Stromal cell of bone marrow (primary cell): ENCODE measurements around the gene ANKRD2.
"Not testable (repeated sequence)": the region's sequence is repeated elsewhere in the genome, so short reads cannot be mapped to it uniquely, and the experiment has no call there.

Source experiments
- DNase-seq: peaks from one replicate; pipeline ENCODE4 v3.0.0-alpha.2; 2012; ENCODE audit warnings: low read depth

The ANKRD2 gene

DNA sequence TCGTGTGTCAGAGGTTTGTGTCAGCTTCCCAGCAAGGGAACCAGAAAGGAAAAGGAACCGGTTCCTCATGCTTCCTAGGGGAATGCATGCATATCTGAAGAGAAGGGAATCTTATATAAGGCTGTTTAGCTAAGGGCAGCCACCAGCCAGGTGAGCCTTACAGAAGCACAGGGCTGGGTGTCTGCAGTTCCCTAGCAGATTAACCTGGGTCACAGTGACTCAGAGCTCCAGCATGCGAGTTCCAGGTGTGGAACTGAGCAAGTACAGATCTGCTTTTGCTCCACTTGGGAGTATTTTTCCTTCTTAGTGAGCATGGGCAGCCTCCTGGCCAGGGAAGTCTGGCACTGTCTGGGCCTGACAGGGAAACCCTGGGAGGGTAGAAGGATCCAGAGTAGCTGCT, 957 bp upstream of the ANKRD2 start:
- DNase-seq: no peak

DNA sequence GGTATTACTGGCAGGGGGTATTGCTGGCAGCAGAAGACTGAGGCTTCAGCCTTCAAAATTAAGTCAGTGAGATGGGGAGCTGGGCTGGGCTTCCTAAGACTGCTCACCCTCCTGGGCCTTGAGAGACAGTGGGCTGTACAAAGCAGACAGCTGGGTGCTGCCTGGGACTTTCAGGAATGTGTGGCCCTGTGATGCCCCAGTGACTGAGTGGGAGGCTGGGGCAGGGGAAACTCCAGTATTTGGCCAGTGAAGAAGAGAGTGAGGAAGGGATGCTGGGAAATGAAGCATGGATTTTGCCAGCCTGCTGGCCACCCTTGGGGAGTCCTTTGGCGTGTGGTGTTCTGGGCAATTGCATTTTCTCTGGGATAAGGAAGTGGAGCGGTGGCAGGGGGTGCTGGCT, 442 bp downstream of the ANKRD2 start:
- DNase-seq: no peak

DNA sequence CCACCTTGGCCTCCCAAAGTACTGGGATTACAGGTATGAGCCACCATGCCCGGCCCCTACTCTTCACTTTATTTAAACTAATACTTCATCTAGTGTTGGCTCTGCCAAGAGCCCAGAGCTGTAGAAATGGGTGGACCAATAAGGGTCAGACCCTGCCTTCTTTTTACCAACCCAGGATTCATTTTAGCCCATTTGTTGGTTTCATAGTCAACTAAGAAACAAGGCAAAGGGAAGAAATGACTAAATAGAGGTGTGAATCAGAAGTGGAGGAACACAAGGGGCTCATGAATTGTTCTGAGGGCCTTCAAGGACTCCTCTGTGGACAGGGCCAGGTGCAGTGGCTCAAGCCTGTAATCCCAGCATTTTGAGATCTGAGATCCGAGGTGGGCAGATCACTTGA, 1.1 kb downstream of the ANKRD2 start:
- no peak for DNase-seq

DNA sequence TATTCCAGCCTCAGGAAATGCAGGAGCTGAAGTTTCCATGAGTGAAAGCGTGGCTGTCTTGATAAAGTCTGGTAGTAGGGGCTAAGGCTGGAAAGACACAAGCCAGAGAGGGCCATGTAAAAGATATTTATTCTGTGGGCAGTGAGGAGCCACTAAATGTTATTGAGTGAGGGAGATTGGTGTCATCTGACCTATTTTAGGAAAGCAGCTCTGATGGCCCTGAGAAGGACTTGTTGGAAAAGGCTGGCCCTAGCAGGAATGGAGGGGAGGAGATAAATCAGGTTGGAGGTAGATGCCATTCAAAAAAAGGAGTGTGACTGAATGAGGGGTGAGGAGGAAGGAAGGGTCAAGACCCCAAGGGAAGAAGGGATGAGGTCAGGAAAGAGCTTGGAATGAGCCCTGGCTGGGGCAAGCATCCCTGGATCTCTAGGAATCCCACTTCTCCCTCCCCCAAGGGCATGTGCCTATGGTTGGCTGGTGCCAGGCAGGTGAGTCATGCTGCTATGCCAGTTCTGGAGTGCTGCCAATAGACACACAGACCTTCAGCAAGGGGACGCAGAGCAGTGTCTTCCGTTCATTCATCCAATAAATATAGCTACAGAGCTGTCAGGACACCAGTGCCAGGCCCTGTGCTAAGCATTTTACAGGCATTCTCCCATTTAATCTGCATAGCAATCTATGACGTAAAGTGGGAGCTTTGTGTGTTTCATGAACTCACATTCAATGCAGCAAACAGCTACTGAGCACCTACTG, 2.0 kb downstream of the ANKRD2 start:
- DNase-seq: no peak

DNA sequence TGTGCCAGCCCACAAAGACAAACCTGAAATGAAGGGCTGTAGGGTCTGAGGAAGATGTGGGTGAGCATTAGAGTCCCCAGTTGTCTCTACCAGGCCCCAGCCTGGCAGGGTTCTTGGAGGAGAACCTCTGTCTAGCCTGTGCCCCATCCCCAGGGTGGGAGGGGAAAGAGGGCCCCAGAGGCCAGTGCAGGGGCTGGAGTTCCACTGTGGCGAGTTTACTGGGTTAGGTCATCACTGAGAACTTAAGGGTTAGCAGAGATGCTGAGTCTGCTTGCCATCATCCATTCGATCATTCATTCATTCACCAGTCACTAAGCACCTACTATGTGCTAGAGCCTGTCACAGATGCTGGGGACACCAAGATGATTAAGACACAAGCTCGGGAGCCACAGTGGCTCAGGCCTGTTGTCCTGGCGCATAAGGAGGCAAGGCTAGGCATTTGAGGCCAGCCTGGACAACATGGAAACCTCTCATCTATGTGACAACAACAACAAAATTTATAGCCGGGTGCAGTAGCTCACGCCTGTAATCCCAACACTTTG, 2.6 kb downstream of the ANKRD2 start:
- no peak for DNase-seq

DNA sequence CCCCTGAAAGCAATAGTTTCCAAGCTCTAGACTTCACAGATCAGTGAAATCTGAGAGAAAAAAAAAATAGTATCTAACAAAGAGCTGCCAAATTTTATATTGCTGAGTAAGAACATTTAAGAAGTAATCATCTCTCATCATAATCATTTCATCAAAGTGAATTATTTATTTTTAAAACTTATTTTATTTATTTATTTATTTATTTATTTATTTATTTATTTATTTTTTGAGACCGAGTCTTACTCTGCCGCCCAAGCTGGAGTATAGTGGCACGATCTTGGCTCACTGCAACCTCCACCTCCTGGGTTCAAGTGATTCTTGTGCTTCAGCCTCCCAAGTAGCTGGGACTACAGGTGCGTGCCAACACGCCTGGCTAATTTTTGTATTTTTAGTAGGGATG, 3.9 kb downstream of the ANKRD2 start:
- DNase-seq: not testable (repeated sequence)

DNA sequence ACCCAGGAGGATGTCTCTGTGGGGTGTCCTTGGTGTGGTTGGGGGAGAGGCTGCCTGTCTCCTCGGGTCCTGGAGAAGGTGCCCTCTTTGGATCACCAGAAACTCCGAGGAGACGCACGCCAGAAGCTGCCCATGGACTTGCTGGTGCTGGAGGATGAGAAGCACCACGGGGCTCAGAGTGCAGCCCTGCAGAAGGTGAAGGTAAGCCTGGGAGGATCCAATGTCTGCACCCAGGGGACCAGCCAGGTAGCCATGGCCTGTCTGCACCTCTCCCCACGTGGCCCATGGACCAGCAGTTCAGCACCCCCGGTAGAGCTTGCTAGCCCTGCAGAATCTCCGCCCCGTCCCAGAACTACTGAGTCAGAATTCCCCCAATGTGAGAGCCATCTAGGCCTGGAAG, 5.1 kb downstream of the ANKRD2 start:
- DNase-seq: no peak

DNA sequence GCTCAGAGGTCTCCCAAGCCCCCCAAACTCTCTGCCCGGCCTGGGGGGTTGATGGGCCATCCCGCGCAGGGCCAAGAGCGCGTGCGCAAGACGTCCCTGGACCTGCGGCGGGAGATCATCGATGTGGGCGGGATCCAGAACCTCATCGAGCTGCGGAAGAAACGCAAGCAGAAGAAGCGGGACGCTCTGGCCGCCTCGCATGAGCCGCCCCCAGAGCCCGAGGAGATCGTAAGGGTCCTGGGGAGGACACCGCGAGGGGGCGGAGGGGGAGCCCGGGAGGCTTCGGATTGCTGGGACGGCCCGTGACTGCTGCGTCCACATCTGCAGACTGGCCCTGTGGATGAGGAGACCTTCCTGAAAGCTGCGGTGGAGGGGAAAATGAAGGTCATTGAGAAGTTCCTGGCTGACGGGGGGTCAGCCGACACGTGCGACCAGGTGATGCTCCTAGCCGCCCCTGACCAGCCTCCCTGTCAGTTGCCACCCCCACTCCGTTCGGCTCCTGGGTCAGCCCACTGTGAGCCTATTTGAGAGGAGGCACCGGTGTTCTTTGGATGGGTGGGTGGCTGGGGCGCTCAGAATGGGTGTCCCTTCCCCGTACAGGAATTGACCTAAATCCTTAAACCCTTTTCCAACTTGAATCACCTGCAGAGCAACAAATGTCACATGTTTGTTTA, 5.7 kb downstream of the ANKRD2 start:
- DNase-seq: no peak

DNA sequence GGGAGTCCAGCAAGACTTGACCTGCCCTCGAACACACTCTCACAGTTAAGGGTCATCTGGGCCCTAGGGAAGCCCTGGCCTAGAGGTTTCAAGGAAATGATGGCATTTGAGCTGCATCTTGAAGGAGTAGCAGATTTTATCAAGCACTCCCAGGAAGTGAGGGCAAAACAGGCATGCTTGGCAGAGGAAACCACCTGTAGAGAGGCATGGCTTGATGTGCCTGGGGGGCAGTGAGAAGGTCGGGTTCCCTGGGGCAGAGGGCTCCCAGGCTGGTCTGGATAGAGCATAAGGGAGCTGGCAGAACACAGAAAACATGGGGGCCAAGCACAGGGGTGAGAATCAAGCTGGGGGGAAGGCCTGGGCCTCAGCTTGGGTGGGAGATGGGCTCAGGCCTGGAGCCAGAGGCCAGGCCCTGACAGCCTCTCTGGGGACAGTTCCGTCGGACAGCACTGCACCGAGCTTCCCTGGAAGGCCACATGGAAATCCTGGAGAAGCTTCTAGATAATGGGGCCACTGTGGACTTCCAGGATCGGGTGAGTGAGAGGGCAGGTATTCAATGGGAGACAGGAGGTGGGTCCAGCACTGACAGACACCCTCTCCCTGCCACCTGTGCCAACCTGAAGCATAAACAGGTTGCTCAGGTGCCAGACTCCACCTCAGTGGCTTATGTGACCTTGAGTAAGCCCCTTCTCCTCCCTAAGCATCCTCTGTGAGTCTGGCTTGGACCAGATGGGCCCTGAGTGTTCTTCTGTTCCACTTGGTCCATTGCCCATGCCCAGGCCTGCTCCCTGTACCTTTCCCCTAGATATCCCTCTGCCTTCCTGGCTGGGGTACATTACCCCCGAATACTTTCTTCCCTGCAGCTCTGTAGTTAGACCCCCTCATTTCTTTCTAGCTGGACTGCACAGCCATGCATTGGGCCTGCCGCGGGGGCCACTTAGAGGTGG, 8.1 kb downstream of the ANKRD2 start:
- DNase-seq: no peak

DNA sequence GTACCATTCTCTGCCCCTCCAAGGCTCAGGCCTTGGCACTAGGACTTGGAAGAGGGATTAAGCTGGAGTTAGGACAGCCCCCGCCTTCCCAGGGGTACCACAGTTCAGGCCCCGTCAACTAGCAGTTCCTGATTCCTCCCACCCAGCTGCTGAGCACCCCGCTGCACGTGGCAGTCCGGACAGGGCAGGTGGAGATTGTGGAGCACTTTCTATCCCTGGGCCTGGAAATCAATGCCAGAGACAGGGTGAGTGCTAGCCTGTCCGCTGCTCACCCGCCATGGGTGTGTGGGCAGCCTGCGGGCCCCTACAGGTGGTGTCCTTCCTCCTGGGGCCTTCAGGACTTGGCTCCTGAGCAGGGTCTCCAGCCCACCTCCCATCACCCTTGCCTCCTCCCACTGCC, 9.6 kb downstream of the ANKRD2 start:
- DNase-seq: no peak

DNA sequence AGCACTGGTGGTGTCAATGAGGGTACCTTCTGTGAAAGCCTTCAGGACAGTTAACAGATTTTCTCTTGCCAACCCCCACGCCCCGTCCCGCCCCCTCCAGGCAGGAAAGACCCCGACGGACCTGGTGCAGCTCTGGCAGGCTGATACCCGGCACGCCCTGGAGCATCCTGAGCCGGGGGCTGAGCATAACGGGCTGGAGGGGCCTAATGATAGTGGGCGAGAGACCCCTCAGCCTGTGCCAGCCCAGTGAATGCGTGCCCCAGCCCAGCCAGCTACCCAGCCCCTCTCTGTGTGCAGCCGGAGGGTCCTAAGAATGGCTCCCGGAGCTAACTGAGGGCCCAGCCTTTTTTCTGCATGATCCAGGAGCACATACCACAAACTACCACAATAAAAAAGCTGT, 10.9 kb downstream of the ANKRD2 start:
- DNase-seq: no peak

DNA sequence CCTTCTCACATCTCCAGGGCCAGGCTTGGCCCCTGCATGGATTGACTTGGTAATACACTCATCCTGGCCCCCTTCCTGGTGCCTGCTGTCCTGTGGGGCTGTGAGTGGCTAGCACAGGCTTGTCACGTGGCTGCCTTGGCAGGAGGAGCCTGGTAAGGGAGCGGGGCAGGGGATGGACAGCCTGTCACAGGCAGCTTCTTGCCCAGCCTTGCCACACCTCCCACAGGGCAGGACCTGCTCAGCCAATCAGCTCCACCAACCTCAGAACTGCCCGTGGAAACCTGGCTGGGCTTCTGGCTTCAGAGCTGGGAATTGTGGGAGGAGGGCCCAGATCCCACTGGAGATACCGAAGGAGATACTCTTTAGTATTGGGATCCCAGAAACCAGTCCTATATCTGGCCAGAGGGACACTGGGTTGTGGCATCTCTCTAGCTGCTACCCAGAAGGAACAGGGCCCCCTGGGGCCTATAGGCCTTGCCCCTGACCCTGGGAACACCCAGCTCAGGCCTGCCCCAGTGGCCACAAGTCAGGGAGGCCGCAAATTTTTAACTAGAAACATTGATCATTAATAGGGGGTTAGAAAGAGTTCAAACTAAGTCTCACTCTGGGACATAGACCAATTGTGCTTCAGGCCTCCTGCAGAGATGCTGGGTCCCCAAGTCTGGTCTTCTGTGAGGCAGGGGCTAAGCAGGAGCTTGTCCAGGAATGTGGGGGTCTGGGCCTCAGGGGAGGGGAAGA, 11.7 kb downstream of the ANKRD2 start, which contains the start of gene HOGA1:
TSS of gene HOGA1 (plus strand) at position 330 of the 738 bp plus-strand sequence. CDS start at position 645, 315 bp downstream.
- peak; percentile 66 for DNase-seq

DNA sequence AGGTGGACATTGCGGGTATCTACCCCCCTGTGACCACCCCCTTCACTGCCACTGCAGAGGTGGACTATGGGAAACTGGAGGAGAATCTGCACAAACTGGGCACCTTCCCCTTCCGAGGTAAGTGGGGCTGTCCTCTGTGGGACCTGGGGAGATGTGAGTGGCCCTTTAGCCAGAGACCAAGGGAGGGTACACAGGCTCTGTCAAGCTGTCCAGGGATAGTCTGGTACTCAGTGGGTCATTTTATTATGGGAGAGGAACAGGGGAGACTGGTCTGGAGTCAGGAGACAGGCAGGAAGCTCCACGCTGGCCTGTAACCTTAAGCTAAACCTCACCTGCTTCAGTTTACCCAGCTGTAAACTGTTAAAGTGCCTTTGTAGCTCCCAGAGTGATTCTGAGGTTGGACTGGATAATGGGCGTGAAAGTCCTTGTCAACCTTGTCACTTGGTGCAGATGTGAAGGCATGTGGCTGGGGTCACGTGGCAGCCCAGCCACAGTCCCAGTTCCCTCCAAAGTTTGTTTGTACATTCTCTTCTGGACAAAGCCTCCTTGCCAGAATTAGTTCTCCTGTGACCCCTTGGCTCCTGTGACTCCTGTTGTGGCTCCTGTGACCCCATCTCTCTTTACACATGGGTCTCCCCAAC, 12.3 kb downstream of the ANKRD2 start:
- DNase-seq: no peak

DNA sequence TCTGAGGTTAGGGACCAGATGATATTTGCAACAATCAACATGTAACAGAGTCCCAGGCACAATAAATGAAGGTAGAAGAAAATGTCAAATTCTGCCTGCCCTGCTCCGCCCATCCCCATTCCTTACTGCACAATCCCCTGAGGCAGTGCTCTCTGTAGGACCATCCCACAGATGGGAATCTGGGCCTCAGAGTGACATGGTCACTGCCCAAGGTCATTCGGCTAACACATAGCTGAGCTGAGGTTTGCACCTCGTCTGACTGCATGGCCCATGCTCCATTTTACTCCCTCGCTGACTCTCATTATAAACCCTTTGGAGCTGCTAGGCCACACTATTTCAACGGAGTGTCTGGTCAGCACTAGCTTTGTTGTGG, 12.8 kb downstream of the ANKRD2 start:
- DNase-seq: no peak

DNA sequence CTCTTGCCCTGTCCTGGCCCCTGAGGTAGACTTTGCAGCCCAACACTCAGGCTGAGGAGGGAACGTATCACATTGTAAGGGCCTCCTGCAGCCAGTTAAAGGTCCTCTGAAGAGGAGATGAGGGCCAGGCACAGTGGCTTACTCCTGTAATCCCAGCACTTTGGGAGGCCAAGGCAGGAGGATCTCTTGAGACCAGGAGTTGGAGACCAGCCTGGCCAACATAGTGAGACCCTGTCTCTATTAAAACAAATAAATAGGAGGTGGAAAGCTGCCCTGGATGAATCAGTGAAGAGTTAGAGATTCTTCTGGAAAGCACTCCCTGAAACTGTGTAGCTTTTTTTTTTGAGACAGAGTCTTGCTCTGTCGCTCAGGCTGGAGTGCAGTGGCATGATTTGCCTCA, 14.6 kb downstream of the ANKRD2 start:
- no peak for DNase-seq

DNA sequence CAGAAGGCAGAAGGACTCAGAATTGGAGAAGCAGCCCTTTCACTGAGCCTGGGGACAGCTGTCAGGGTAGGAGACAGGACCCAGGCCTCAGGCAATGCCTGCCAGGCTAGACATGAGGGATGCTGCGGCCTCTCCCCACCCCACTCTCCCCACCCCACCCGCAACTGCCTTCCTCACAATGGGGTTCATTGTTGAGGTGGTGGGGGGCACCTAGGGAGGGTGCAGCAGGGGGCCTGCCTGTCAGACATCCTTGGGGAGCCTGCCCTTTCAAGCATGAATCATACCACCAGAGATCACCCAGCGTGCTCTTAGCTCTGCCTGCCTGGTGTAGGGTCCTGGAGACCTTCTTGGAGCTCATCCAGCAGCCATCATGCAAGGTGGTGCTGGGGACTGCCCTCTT, 16.9 kb downstream of the ANKRD2 start, which contains the start of gene C10orf62:
TSS of gene C10orf62 (plus strand) at position 243 of the 400 bp plus-strand sequence. CDS start 177 bp downstream, outside the sequence.
- no peak for DNase-seq

DNA sequence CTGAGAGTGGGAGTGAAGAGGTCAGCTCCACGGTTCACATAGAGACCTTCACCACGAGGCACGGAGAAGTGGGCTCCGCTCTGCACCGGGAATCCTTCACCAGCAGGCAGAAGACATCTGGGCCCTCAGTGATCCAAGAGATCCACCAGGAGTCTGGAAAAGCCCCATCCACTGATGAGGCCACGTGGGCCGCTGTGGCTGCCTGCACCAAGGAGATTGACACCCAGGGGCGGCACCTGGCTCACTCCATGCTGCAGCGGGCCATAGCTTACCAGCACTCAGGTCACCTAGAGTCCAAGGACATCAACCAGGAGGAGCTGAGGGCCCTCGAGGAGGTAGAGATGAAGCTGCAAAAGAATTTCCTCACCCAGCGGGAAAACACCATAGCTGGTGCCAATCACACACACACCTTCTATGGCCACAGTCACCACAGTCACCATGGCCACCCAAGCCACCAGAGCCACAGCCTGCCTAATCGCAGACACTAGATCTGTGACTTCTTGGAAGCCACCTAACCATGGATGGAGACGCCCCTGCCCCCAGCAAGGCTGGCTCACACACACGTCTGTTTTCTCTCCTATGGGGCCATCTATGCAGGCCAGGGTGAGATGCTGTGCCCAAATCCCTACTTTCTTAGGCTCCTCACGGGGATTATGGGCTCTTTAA, 17.6 kb downstream of the ANKRD2 start:
- no peak for DNase-seq

DNA sequence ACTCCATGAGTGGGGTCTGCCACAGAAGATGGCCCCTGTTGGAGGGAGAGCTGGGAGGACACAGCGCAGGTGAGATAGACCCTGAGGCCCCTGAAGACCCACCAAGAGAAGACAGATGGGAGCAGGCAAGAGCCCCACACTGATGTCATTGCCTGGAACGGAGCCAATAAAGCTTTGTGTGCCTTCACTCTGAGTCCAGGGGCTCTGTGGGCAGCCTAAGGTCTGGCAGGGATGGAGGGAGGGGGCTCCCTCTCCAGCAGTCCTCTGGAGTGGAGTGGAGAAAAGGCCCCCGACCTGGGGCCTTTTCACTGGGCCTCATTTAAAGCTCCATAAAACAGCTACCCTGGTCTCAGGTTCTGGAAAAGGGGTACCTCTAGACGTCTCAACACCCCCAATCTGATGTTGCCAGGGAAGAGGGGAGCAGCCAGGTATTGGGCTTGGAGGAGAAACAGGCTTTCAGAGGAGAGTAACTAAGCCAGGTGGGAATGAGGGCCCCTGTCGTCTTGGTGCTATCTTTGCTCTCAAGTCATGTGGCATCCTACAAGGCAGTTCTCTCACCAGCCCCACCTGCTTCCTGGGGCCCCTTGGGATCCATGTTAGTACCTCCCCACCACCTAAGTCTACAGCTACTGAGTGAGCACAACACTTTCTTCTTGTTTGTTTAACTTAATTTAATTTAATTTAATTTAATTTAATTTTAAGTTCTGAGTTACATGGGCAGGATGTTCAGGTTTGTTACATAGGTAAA, 18.3 kb downstream of the ANKRD2 start:
- no peak for DNase-seq

DNA sequence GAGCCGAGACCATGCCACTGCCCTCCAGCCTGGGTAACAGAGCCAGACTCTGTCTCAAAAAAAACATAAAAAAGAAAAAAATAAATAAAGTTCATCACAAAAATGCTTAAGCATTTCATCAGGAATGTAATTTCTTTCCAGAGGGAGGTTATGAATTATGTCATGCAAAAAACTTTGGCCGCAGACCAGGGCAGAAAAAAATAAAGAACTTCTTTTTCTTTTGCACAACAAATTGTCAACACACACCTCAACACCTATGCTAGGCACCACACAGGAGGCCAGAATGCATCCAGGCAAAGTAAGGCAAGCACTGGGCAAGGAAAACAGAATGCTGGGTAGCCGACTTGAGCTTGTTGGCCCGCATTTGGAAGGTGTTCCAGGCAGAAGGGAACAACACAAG, 20.8 kb downstream of the ANKRD2 start:
- no peak for DNase-seq
